CD4-positive, alpha-beta T cell (primary cell): ENCODE results near the gene GPC6. TPM values are rescaled to one million over a fixed set of nuclear protein-coding genes. Genes with fewer than 3 reads are reported as not detected.

Source experiments
- ATAC-seq: fragments of 200-7000 bp; cut with Tn5 transposase; one replicate; pipeline ENCODE4 v1.10.0; 2022; ENCODE audit warnings: mild to moderate bottlenecking; ENCODE audit not compliant: poor library complexity
- CTCF ChIA-PET: fragments of 350-600 bp; sonication (Branson Sonifier 250); formaldehyde crosslinking; loops from one replicate; lab custom pipeline; 2021; ENCODE audit warnings: antibody characterized with exemption, inconsistent platforms; lab: Charles Lee
- POLR2A ChIA-PET: fragments of 350-600 bp; sonication (Branson Sonifier 250); formaldehyde crosslinking; loops from one replicate; lab custom pipeline; 2021; ENCODE audit warnings: antibody characterized with exemption, inconsistent platforms; lab: Charles Lee
- DNase-seq, 14 experiments: peaks; one replicate each; pipeline ENCODE4 v3.0.0-alpha.2; 2013 to 2020; ENCODE audit warnings: mixed read lengths in 2 of 14
- H3K27ac ChIP-seq, 2 donors: one replicate each; pipeline versions ENCODE4 v1.5.1 to v1.7.0; 2013; ENCODE audit warnings: low read length in 2 of 2, low read depth in 1 of 2, mild to moderate bottlenecking in 1 of 2
- H3K27me3 ChIP-seq, 2 experiments: 1 replicate in 1 of 2; 2 replicates in 1 of 2; pipeline versions ENCODE4 v1.6.1 to v1.7.0; 2013; ENCODE audit warnings: low read length in 2 of 2, control low read depth in 1 of 2, mild to moderate bottlenecking in 1 of 2, moderate library complexity in 1 of 2; ENCODE audit not compliant: insufficient read depth in 2 of 2, control insufficient read depth in 1 of 2
- H3K36me3 ChIP-seq: one replicate; pipeline ENCODE4 v1.6.1; 2013; ENCODE audit warnings: low read length, control low read depth; ENCODE audit not compliant: insufficient read depth
- H3K4me1 ChIP-seq: one replicate; pipeline ENCODE4 v1.6.1; 2013; ENCODE audit warnings: low read length, control low read depth; ENCODE audit not compliant: insufficient read depth
- H3K4me3 ChIP-seq: one replicate; pipeline ENCODE4 v1.5.1; 2013; ENCODE audit warnings: mild to moderate bottlenecking, low read length, moderate library complexity
- H3K9me3 ChIP-seq, 2 experiments: 1 replicate in 1 of 2; 2 replicates in 1 of 2; pipeline versions ENCODE4 v1.6.1 to v1.7.0; 2013; ENCODE audit warnings: low read length in 2 of 2, mild to moderate bottlenecking in 2 of 2, control low read depth in 1 of 2, moderate library complexity in 1 of 2; ENCODE audit not compliant: control insufficient read depth in 1 of 2, insufficient read depth in 1 of 2
- H3K27ac Mint-ChIP-seq: one replicate; pipeline ENCODE4 v1.8.0; 2020; ENCODE audit warnings: mixed read lengths
- H3K27me3 Mint-ChIP-seq: one replicate; pipeline ENCODE4 v1.8.0; 2021; ENCODE audit warnings: mixed read lengths
- H3K36me3 Mint-ChIP-seq: one replicate; pipeline ENCODE4 v1.8.0; 2021; ENCODE audit warnings: low read depth, mixed read lengths
- H3K4me1 Mint-ChIP-seq: one replicate; pipeline ENCODE4 v1.8.0; 2021; ENCODE audit warnings: low read depth, mixed read lengths
- H3K4me3 Mint-ChIP-seq: one replicate; pipeline ENCODE4 v1.8.0; 2020; ENCODE audit warnings: mild to moderate bottlenecking, mixed read lengths
- H3K9me3 Mint-ChIP-seq: one replicate; pipeline ENCODE4 v1.8.0; 2020; ENCODE audit warnings: mixed read lengths
- CTCF ChIP-seq: fragments of 200-600 bp; IDR thresholded peaks from one replicate; pipeline ENCODE4 v1.8.0; 2022; ENCODE audit warnings: antibody characterized with exemption, mild to moderate bottlenecking
- intact Hi-C, 2 experiments: fragments of 100-400 bp; cut with DNase I in 1 of 2; cut with micrococcal nuclease in 1 of 2; formaldehyde crosslinking; loops; one replicate each; pipeline versions ENCODE4 v1.15.1 to v1.9.0; 2023 to 2025; cut with DNase I, micrococcal nuclease
- total RNA-seq, 174 experiments: library from RNA in 2 of 174; stranded (reverse) in 2 of 174; gene quantifications; one replicate each; pipeline ENCODE4 v1.2.3 and lab custom pipeline; 2021 to 2026

The GPC6 gene
- total RNA-seq, 2 experiments from 2014 or later = not detected

- H3K27ac ChIP-seq = no peak overlapping the region
- no peak overlapping the region for H3K4me3 ChIP-seq
- Mint-ChIP-seq H3K27me3 (no peaks in the 10 kb centered on the region), H3K4me1 (no peaks in the 10 kb centered on the region), H3K4me3 (no peak overlapping the region), H3K9me3 (no peaks in the 10 kb centered on the region), H3K36me3 (no peaks in the 10 kb centered on the region), H3K27ac (no peak overlapping the region)
- no peaks in the 10 kb centered on the region for H3K27me3 ChIP-seq
- ChIA-PET POLR2A (no interaction called here), CTCF (no interaction called here)
- no peak for DNase-seq
- no peak for TF ChIP-seq CTCF
- no peak for ATAC-seq
- intact Hi-C loops = no loop called here
- H3K9me3 ChIP-seq = no peaks in the 10 kb centered on the region
- H3K36me3 ChIP-seq = no peaks in the 10 kb centered on the region
- H3K4me1 ChIP-seq = no peaks in the 10 kb centered on the region
These were observed 180.9 kb downstream of the GPC6 start for GRCh38 chr13:93407551-93407950.

- TF ChIP-seq CTCF = no peak
- POLR2A ChIA-PET = no interaction called here
- H3K36me3 ChIP-seq = no peaks in the 10 kb centered on the region
- Mint-ChIP-seq H3K4me3 (no peak overlapping the region), H3K4me1 (no peaks in the 10 kb centered on the region), H3K27me3 (no peaks in the 10 kb centered on the region), H3K36me3 (no peaks in the 10 kb centered on the region), H3K27ac (no peak overlapping the region), H3K9me3 (no peaks in the 10 kb centered on the region)
- H3K4me3 ChIP-seq = no peak overlapping the region
- CTCF ChIA-PET = no interaction called here
- intact Hi-C loops = no loop called here
- H3K27me3 ChIP-seq = no peaks in the 10 kb centered on the region
- ATAC-seq (no peak), DNase-seq (no peak)
- H3K9me3 ChIP-seq = no peaks in the 10 kb centered on the region
- H3K4me1 ChIP-seq = no peaks in the 10 kb centered on the region
- H3K27ac ChIP-seq = no peak overlapping the region
These were observed 182.4 kb downstream of the GPC6 start for GRCh38 chr13:93409001-93409400.

- no peak overlapping the region for H3K4me3 Mint-ChIP-seq
- ChIA-PET CTCF (no interaction called here), POLR2A (no interaction called here)
- no peaks in the 10 kb centered on the region for H3K27me3 Mint-ChIP-seq
- H3K27ac Mint-ChIP-seq = no peak overlapping the region
- H3K36me3 Mint-ChIP-seq = no peaks in the 10 kb centered on the region
- H3K27me3 ChIP-seq = no peaks in the 10 kb centered on the region
- no peak overlapping the region for H3K27ac ChIP-seq
- H3K4me3 ChIP-seq = no peak overlapping the region
- H3K36me3 ChIP-seq = no peaks in the 10 kb centered on the region
- no peak for ATAC-seq
- H3K9me3 Mint-ChIP-seq = no peaks in the 10 kb centered on the region
- H3K9me3 ChIP-seq = no peaks in the 10 kb centered on the region
- no peak for DNase-seq
- H3K4me1 Mint-ChIP-seq = no peaks in the 10 kb centered on the region
- intact Hi-C loops = no loop called here
- no peak for TF ChIP-seq CTCF
- no peaks in the 10 kb centered on the region for H3K4me1 ChIP-seq
These were observed 183.2 kb downstream of the GPC6 start for GRCh38 chr13:93409816-93410215.
